T-cell (primary cell): ENCODE results near the gene CST6. TPM values are rescaled to one million over a fixed set of nuclear protein-coding genes. Genes with fewer than 3 reads are reported as not detected.

Experiments used
- ATAC-seq, 4 experiments: fragments of 200-7000 bp in 3 of 4; fragments of 150-1000 bp in 1 of 4; cut with Tn5 transposase; replicated peaks in 1 of 4; 1 replicate in 3 of 4; 2 replicates in 1 of 4; pipeline ENCODE4 v1.10.0; 2021; ENCODE audit warnings: moderate library complexity in 3 of 4, mild to moderate bottlenecking in 2 of 4, moderate number of reproducible peaks in 1 of 4
- CTCF ChIA-PET, 2 donors: fragments of 300-600 bp; sonication (Branson Sonifier 250); formaldehyde crosslinking; loops; one replicate each; lab custom pipeline; 2022; ENCODE audit warnings: antibody characterized with exemption in 2 of 2; lab: Charles Lee
- POLR2A ChIA-PET, 2 donors: fragments of 300-600 bp; sonication (Branson Sonifier 250); formaldehyde crosslinking; loops; one replicate each; lab custom pipeline; 2022; ENCODE audit warnings: antibody characterized with exemption in 2 of 2; lab: Charles Lee
- DNase-seq, 35 experiments: peaks; one replicate each; pipeline versions ENCODE4 v3.0.0 to v3.0.0-alpha.2; 2013 to 2023
- H3K27ac ChIP-seq: one replicate; pipeline ENCODE4 v1.5.1; 2013; ENCODE audit warnings: low read length
- H3K27me3 ChIP-seq, 2 experiments: replicated peaks in 1 of 2; 1 replicate in 1 of 2; 2 replicates in 1 of 2; pipeline versions ENCODE4 v1.6.1 to v1.7.0; 2013; ENCODE audit warnings: low read length in 1 of 2, mixed read lengths in 1 of 2; ENCODE audit not compliant: control insufficient read depth in 2 of 2, insufficient read depth in 2 of 2; ENCODE audit errors: extremely low read depth in 1 of 2
- H3K36me3 ChIP-seq, 2 donors: 1 replicate in 1 of 2; 2 replicates in 1 of 2; pipeline versions ENCODE4 v1.6.1 to v1.7.0; 2013; ENCODE audit warnings: low read length in 1 of 2; ENCODE audit not compliant: control insufficient read depth in 2 of 2, insufficient read depth in 1 of 2; ENCODE audit errors: extremely low read depth in 1 of 2
- H3K4me1 ChIP-seq, 2 experiments: 1 replicate in 1 of 2; 2 replicates in 1 of 2; pipeline versions ENCODE4 v1.6.1 to v1.7.0; 2013; ENCODE audit warnings: low read length in 2 of 2, mixed read lengths in 1 of 2; ENCODE audit not compliant: insufficient read depth in 2 of 2, control insufficient read depth in 1 of 2; ENCODE audit errors: extremely low read depth in 1 of 2
- H3K4me3 ChIP-seq, 2 donors: 1 replicate in 1 of 2; 2 replicates in 1 of 2; pipeline versions ENCODE4 v1.5.1 to v1.7.0; 2013; ENCODE audit warnings: mild to moderate bottlenecking in 2 of 2, low read length in 1 of 2, moderate library complexity in 1 of 2; ENCODE audit not compliant: control insufficient read depth in 1 of 2; ENCODE audit errors: extremely low read depth in 1 of 2
- H3K9me3 ChIP-seq: 2 replicates; pipeline ENCODE4 v1.7.0; 2013
- H3K27ac Mint-ChIP-seq, 2 donors: one replicate each; pipeline ENCODE4 v1.8.0; 2020 to 2021; ENCODE audit warnings: mild to moderate bottlenecking in 2 of 2, mixed read lengths in 2 of 2
- H3K27me3 Mint-ChIP-seq, 2 donors: one replicate each; pipeline ENCODE4 v1.8.0; 2021 to 2022; ENCODE audit warnings: mixed read lengths in 2 of 2
- H3K36me3 Mint-ChIP-seq: one replicate; pipeline ENCODE4 v1.8.0; 2021; ENCODE audit warnings: mixed read lengths
- H3K4me1 Mint-ChIP-seq, 3 donors: one replicate each; pipeline ENCODE4 v1.8.0; 2020 to 2022; ENCODE audit warnings: mixed read lengths in 3 of 3, mild to moderate bottlenecking in 1 of 3
- H3K4me3 Mint-ChIP-seq, 3 donors: one replicate each; pipeline ENCODE4 v1.8.0; 2020 to 2022; ENCODE audit warnings: mild to moderate bottlenecking in 3 of 3, mixed read lengths in 3 of 3, moderate library complexity in 3 of 3
- H3K9me3 Mint-ChIP-seq, 3 donors: one replicate each; pipeline ENCODE4 v1.8.0; 2020 to 2022; ENCODE audit warnings: mixed read lengths in 3 of 3
- WGBS: methylation state at CpG from one replicate; pipeline ENCODE4 v1.1.5; 2013; ENCODE audit warnings: missing lambda C conversion rate; ENCODE audit not compliant: insufficient coverage; 5-methylcytosine and 5-hydroxymethylcytosine counted together
- total RNA-seq, 35 experiments: library from RNA in 6 of 35; stranded (reverse) in 6 of 35; fragments of 120-200 nt in 1 of 35; gene quantifications; one replicate each; pipeline versions ENCODE4 v1.2.1 to v1.2.4 and lab custom pipeline; 2013 to 2026

Gene CST6
- total RNA-seq, 5 donors from 2014 or later (not counting 1 experiment from before 2014, with no cell fraction given), result not detected

DNA sequence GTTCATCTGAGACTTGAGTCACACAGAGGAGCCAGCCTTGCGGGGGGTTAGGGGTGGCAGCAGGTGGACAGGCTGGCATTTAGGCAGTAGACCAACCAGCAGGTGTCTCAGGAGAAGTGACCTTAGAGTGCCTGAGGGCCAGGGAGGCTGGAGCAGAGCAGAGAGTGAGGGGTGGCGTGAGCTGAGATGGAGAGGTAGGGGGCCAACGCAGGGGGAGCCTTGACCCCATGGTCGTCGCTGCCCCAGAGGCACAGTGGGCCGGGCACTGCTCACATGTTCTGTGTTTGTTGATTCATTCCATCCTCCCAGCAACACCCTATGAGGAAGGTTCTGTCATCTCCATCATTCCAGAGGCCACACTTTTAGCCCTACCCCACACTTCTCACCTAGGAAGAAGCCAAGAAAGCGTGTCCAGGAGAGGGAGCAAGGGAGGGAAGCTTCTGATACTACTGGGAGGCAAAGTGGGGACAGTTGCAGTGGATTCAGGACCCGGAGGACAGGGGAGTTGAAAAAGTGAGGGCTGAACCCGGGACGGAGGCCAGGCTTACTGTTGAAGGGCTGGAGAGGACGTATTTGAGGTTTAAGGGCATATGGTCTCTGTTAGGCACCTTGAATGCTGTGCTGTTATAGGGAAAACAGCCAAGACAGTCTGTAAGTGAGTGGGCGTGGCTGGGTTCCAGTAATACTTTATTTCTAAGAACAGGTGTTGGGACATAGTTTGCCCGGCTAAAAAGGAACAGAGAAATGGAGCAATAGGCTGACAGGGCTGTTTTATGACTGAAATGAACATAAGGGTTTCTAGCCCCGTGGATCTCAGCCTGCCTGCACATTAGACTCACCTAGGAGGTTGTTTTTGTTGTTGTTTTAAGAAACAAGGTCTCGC, 43.0 kb upstream of the CST6 start:
- DNase-seq, result no peak
- Histone ChIP-seq H3K4me1 (peaks cover 0 to 4% of the 10 kb centered on the region in 2 experiments), H3K27ac (no peak overlapping the region), H3K4me3 (no peak overlapping the region), H3K36me3 (peaks cover 31 to 79% of the 10 kb centered on the region in 2 donors), H3K9me3 (no peaks in the 10 kb centered on the region), H3K27me3 (no peaks in the 10 kb centered on the region)
- H3K27ac Mint-ChIP-seq, result no peak overlapping the region
- ChIA-PET CTCF (no interaction called here), POLR2A (interaction anchor here in 1 of 2 donors (0.7 kb wide), 1 partner anchor 623 kb away, joined by 3 read pairs; no protein-coding TSS in a partner anchor)
- peaks cover 15 to 20% (median 17%) of the 10 kb centered on the region in 3 donors for H3K4me1 Mint-ChIP-seq
- no peaks in the 10 kb centered on the region for H3K9me3 Mint-ChIP-seq
- no peak for ATAC-seq
- H3K4me3 Mint-ChIP-seq, result no peak overlapping the region
- no peaks in the 10 kb centered on the region for H3K27me3 Mint-ChIP-seq
- WGBS, result 93% methylated on average over 10 of the region's 15 CpGs
- peaks cover 50% of the 10 kb centered on the region for H3K36me3 Mint-ChIP-seq

GRCh38 chr11:65972116-65972515, 39.7 kb upstream of the CST6 start:
- no peak overlapping the region for H3K4me3 Mint-ChIP-seq
- no peaks in the 10 kb centered on the region for H3K9me3 Mint-ChIP-seq
- CTCF ChIA-PET, result interaction anchor here in 1 of 2 donors (0.7 kb wide), 1 partner anchor 139 kb away, joined by 4 read pairs; no protein-coding TSS in a partner anchor

DNA sequence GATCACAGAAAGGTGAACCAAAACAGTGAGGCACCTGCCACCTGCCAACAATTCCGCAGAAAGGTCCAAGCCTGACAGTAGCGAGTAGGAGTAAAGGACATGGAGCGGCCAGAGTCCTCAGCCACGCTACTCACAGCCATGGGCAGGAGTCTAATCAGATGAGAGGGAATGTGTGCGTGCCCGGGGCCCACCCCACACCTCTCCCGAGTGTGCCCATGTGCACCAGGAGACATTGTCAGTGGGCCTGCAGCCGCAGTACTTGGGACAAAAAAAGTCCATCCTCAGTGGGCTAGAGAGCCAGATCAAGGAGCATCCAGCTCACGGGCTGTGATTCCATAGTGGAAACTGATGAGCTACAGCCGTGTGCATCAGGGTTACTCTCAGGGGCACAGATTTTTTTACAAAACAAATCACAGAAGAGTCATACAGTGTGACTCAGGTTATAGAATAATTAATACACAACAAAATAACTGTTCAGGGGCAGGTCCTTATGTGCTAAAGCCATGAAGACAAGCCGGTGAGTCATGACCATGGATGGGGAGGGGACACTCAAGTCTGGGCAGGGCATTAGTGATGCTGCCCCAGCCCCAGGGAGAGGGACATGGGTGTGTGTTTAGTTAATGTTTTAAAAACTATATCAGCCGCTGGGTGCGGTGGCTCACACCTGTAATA, 38.2 kb upstream of the CST6 start:
- peaks cover 42% of the 10 kb centered on the region for H3K36me3 Mint-ChIP-seq
- POLR2A ChIA-PET, result interaction anchor here (0.6 to 0.7 kb wide), 2 partner anchors 95 to 160 kb away, joined by 3 to 7 read pairs; no protein-coding TSS in a partner anchor
- ATAC-seq, result no peak

More at GRCh38 chr11:65972116-65972515, 39.7 kb upstream of the CST6 start:
- H3K36me3 ChIP-seq, result peaks cover 24 to 60% of the 10 kb centered on the region in 2 donors
- POLR2A ChIA-PET, result interaction anchor here in 1 of 2 donors (0.6 kb wide), 1 partner anchor 103 kb away, joined by 4 read pairs; no protein-coding TSS in a partner anchor
- no CpG with 5 or more reads among the region's 8 CpGs for WGBS
- ATAC-seq (no peak), DNase-seq (no peak)
- H3K27me3 ChIP-seq, result no peaks in the 10 kb centered on the region
- Mint-ChIP-seq H3K4me1 (peaks cover 6 to 16% (median 11%) of the 10 kb centered on the region in 3 donors), H3K36me3 (peaks cover 44% of the 10 kb centered on the region), H3K27me3 (no peaks in the 10 kb centered on the region), H3K27ac (peak overlapping the region in 1 of 2 donors; percentile 28)
- H3K27ac ChIP-seq, result no peak overlapping the region
- H3K9me3 ChIP-seq, result no peaks in the 10 kb centered on the region
- H3K4me1 ChIP-seq, result peaks cover 0 to 2% of the 10 kb centered on the region in 2 experiments
- no peak overlapping the region for H3K4me3 ChIP-seq

DNA sequence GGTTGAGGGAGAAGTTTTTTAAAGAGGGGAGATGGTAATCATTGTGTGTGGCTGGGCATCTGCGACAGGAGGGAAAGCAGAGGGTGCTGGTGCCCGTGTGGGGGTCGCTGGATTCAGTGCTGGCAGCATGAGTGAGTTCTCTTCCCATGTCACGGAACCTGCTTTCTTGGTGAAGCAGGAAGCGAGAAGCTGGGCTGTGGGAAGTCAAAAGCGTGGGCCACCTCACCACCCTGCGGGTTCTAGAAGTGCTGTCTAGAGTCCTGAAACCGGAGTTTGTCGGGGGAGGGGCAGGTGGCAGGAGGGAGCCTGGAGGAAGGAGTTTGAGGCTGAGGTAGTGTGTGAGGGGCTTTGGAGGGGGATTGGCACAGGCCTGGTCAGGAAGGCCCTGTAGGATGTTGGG, 36.0 kb upstream of the CST6 start:
- H3K4me3 Mint-ChIP-seq, result no peak overlapping the region
- ChIA-PET CTCF (no interaction called here), POLR2A (interaction anchor here in 1 of 2 donors (0.6 kb wide), 1 partner anchor 144 kb away, joined by 10 read pairs; no protein-coding TSS in a partner anchor)
- no peaks in the 10 kb centered on the region for H3K9me3 ChIP-seq
- H3K4me1 Mint-ChIP-seq, result peaks cover 0 to 6% (median 0%) of the 10 kb centered on the region in 3 donors
- H3K27me3 Mint-ChIP-seq, result no peaks in the 10 kb centered on the region
- DNase-seq (no peak), ATAC-seq (no peak)
- H3K27ac ChIP-seq, result no peak overlapping the region
- no peak overlapping the region for H3K27ac Mint-ChIP-seq
- peaks cover 23 to 48% of the 10 kb centered on the region in 2 donors for H3K36me3 ChIP-seq
- H3K4me3 ChIP-seq, result no peak overlapping the region
- no peaks in the 10 kb centered on the region for H3K27me3 ChIP-seq
- H3K9me3 Mint-ChIP-seq, result no peaks in the 10 kb centered on the region
- 95% methylated on average over 8 of the region's 9 CpGs for WGBS
- no peaks in the 10 kb centered on the region for H3K4me1 ChIP-seq
- peaks cover 35% of the 10 kb centered on the region for H3K36me3 Mint-ChIP-seq

More for the DNA sequence above, 38.2 kb upstream of the CST6 start:
- H3K27ac ChIP-seq, result no peak overlapping the region
- Mint-ChIP-seq H3K4me1 (peaks cover 5 to 14% (median 6%) of the 10 kb centered on the region in 3 donors), H3K27me3 (no peaks in the 10 kb centered on the region), H3K4me3 (no peak overlapping the region), H3K9me3 (no peaks in the 10 kb centered on the region), H3K27ac (peak overlapping the region in 1 of 2 donors; percentile 11)
- H3K9me3 ChIP-seq, result no peaks in the 10 kb centered on the region
- H3K36me3 ChIP-seq, result peaks cover 30 to 59% of the 10 kb centered on the region in 2 donors
- CTCF ChIA-PET, result interaction anchor here (0.6 kb wide), 3 partner anchors 22 to 1456 kb away, joined by 3 to 7 read pairs (median 3); no protein-coding TSS in a partner anchor
- WGBS, result 91% methylated on average over 10 of the region's 13 CpGs
- peaks cover 0 to 2% of the 10 kb centered on the region in 2 experiments for H3K4me1 ChIP-seq
- no peak overlapping the region for H3K4me3 ChIP-seq
- no peak for DNase-seq
- no peaks in the 10 kb centered on the region for H3K27me3 ChIP-seq

GRCh38 chr11:65976216-65977176, 35.3 kb upstream of the CST6 start:
- no peak overlapping the region for H3K4me3 Mint-ChIP-seq
- Histone ChIP-seq H3K27ac (no peak overlapping the region), H3K9me3 (no peaks in the 10 kb centered on the region), H3K27me3 (no peaks in the 10 kb centered on the region), H3K36me3 (peaks cover 23 to 47% of the 10 kb centered on the region in 2 donors), H3K4me1 (no peaks in the 10 kb centered on the region), H3K4me3 (no peak overlapping the region)
- no peak overlapping the region for H3K27ac Mint-ChIP-seq
- H3K27me3 Mint-ChIP-seq, result no peaks in the 10 kb centered on the region
- DNase-seq (no peak), ATAC-seq (no peak)
- 92% methylated on average over 28 of the region's 43 CpGs for WGBS
- H3K4me1 Mint-ChIP-seq, result peaks cover 0 to 6% (median 0%) of the 10 kb centered on the region in 3 donors
- ChIA-PET CTCF (no interaction called here), POLR2A (no interaction called here)
- H3K9me3 Mint-ChIP-seq, result no peaks in the 10 kb centered on the region
- peaks cover 35% of the 10 kb centered on the region for H3K36me3 Mint-ChIP-seq
